Activated CD4-positive, alpha-beta T cell treated with anti-CD3 and anti-CD28 coated beads for 4 hours (primary cell): ENCODE data around the gene ITSN2.

Experiments
- DNase-seq, 2 donors: peaks; one replicate each; pipeline ENCODE4 v3.0.0-alpha.2; 2020

Gene ITSN2

DNA sequence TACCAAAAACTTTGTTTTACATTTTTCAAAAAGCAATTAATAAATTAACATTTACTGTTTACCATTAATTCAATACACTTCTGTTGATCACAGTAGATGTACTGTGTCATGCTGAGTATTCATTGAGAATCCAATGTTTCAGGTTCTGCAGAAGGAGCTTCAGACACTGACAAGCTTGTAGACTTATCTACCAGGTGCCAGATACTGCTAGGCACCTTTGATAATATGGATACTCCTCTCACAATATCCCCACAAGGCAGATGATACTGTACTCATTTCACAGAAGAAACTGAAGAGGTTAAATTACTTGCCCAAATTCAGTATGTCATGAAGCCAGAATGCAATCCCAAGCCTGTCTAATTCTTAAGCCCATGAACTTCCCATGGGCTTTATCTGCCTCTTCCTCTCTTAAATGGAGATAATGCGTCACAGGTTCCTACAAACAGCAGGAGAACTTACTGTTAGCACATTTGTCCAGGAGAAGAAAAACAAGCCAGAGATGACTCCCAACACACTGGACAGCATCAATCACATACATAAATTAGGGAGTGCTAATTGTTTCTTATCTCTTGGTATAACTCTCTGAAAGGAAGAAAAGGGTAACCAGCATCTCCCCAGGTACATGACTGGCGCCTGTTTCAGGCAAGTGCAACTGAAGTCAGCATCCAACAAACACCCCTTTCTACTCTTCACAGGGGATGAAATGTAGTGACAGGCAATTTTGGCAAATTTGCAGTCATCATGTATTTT lies 27.4 kb downstream of the ITSN2 start:
- DNase-seq: no peak

- DNase-seq: no peak
These were observed 30.2 kb downstream of the ITSN2 start for GRCh38 chr2:24330161-24330560.

DNA sequence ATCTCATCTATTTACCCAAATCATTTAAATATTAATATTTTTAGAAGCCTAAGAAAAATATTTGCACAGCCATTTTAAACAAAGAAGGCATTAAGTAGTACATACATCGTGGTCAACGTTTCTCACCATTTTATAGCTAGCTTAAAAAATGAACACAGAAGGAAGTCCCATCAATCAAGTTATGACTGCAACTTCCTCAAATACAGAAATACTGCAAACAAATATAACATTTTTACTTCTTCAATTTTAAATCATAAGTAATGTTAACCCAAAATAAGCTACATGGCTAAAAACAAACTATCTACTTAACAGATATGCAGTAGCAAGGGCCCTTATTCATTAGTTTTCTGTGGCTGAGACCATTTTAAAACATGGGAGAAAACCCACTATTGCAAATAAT lies 30.6 kb downstream of the ITSN2 start:
- no peak for DNase-seq

GRCh38 chr2:24328010-24328409 lies 32.3 kb downstream of the ITSN2 start:
- no peak for DNase-seq

DNA sequence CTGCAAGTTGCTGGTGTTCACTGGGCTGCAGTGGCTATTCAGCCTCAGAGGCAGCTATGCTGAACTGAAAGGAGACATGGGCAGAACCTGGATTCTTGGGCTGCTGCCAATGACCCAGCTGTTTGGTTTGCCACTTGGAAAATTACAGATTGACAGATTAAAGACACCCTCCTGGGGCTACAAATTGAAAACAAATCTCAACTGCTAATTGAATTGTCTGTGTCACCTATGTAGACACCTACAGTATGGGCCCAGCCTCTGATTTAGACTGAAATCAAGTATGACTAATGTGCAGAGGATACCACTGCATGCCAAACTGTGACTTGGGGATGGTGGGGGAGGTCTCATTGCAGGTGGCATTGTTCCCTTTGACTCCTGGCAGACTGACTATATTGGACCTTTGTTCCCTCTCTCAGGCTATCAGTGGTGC lies 42.8 kb downstream of the ITSN2 start:
- no peak for DNase-seq

GRCh38 chr2:24315669-24316068 lies 44.7 kb downstream of the ITSN2 start:
- no peak for DNase-seq

DNA sequence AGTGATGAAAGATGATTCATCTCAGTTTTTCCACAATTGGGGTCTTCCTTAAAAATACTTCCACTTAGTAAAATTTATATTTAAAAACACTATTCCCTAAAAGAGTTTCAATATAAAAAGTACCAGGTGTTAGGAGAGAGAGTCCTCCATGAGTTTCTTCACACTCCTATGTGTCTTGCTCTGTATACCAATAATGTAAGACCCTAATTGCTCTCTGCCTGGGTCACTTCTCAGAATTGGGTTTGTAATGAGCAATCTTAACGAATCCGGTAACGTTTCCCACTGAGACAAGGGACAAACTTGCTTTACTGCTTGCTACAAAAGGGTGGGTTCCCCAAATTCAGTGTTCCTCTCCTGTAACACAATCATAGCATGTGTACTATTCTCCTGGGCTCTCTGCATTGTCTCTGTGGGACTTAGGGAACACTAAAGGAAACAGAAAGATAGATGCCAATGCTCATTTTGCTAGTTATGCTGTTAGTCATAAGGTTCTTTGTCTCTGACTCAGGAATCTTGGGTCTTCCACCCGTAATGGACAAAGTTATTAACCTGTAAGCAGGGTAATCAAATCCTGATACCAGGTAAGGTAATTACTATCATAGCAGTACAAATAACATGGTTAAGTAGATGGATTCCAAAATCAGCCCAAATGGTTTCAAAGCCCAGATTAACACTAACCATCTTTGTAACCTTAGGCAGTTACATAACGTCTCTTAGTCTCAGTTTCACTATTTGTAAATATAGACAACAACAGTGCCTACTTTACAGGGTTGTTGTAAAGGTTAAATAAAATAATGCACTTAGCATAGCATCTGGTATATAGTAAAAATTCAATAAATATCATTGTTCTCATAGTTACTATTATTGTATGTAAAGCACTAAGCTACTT lies 46.3 kb downstream of the ITSN2 start:
- DNase-seq: no peak

- no peak for DNase-seq
These were observed 52.4 kb downstream of the ITSN2 start for GRCh38 chr2:24307961-24308360.

- no peak for DNase-seq
These were observed 55.7 kb downstream of the ITSN2 start for GRCh38 chr2:24304631-24305030.

- DNase-seq: no peak
These were observed 56.2 kb downstream of the ITSN2 start for GRCh38 chr2:24304098-24304497.

- no peak for DNase-seq
These were observed 58.7 kb downstream of the ITSN2 start for GRCh38 chr2:24301599-24301998.

DNA sequence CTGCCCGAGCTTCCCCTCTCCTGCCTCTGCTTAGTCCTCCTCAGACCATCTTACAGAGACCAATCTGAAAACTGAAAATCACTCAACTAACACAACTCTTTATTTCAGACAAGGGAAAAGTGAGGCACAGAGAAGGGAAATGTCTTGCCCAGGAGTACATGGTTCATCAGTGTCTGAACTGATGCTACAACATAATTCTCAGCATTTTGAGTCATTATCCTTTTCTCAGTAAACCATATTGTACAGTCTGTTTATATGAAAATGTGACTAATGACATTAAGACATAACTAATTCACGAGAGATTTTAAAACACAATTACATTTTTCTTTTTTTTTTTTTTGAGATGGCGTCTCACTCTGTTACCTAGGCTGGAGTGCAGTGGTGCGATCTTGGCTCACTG lies 62.7 kb downstream of the ITSN2 start:
- no peak for DNase-seq

- no peak for DNase-seq
These were observed 73.2 kb downstream of the ITSN2 start for GRCh38 chr2:24287171-24287570.

DNA sequence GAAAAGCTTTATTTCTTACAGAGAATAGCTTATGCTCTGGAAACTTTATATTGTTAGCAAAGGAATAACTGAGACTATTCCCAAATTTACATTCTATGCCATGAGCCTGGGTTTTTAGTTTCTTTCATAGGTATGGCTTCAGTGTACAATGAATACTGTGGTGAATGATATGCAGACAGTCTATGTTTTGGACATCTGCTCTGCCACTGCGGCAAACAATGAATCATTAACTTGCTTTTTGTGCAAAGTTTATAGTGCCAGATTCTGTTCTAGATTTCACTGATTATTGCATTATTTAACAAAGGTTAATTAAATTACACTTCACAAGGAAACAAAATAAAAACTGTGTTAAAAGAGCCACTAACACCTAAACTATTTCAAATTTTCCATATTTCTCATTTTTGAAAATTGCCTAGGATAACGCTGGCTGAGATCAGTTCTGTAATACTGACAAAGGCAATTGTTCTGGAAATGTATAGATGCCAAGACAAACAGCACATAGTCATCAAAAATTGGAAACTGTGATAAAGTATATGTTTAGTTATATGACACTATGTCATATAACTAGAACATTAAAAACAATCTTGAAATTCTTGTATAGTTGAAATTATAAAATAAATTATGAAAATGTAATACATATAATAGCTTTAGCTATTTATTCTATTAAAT lies 74.7 kb downstream of the ITSN2 start:
- DNase-seq: no peak

DNA sequence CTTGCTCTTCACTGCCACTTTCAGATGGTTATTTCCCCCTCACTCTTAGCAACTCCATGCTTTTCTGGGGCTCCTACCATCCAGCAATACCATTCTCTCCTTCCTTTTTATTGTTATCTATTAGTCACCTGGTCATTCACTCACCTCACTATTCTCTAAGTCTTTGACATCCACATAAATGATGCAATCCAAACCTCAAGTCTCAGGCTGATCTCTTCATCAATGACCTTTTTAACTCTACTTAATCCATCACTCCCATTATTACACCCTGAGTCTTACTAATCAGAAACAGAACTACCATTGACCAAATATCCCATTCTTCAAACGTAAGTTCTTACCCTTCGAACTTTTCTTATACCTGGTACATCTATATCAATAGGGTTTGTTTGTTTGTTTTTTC lies 79.7 kb downstream of the ITSN2 start:
- DNase-seq: no peak

- DNase-seq: no peak
These were observed 80.2 kb downstream of the ITSN2 start for GRCh38 chr2:24280161-24280560.

DNA sequence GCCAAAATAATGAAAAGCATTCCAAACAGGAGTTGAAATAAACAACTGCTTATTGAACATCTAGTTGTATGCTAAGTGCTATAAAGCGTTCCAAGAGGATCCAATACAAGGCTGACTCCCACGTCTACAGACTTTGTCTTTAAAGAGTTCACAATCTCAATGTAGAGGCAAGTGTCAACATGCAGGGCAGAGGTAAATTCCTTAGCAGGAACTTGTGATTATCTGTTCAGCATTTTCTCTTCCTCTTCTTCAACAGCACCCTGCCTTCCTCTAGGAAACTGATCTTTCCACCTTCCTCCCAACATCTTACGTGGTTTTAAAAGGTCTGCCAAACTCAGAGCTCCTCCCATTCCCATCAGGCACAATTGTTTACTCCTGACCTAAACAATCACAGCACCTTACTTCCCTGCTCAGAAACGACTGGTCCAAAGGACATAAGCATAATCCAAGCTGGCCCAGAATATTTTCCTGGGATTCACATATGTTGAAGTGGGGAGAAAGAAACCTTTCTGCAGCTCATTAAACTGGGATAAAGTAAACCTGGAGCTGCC lies 83.9 kb downstream of the ITSN2 start:
- DNase-seq: no peak

GRCh38 chr2:24274809-24275208 lies 85.5 kb downstream of the ITSN2 start:
- DNase-seq: no peak

GRCh38 chr2:24273598-24273997 lies 86.7 kb downstream of the ITSN2 start:
- no peak for DNase-seq

DNA sequence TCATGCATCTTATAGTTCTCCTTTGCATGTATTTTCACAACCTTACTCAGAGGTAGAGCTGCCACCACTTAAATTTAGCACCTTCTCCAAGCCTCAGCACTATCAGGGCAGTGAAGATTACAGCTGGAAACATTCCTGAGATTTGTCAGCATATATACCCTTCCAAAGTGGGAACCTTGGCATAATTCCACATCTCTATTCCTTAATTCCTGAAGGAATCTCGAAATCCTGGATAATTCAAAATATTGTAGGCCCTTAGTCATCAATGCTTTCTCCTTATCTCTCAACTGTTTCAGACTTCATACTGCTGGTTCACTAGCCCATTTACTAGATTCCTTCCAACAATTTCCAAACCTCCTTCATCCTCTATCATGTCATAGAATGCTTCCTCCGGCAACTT lies 87.4 kb downstream of the ITSN2 start:
- no peak for DNase-seq

GRCh38 chr2:24272161-24272802 lies 88.1 kb downstream of the ITSN2 start:
- DNase-seq: no peak

GRCh38 chr2:24269265-24269664 lies 91.1 kb downstream of the ITSN2 start:
- DNase-seq: no peak

DNA sequence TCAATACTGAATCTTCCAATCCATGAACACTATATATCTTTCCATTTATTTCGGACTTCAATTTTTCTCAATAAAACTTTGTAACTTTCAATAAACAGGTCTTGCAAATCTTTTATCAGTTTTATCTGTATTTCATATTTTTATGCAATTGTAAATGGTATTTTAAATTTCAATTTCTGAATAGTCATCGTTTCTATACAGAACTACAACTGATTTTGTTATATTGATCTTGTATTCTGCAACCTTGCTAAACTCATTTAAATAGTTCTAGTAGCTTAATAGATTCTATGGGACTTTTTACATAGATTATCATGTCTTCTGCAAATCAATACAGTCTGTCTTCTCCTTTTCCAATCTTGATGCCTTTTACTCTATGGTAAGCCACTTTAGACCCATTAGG lies 95.1 kb downstream of the ITSN2 start:
- no peak for DNase-seq
